LNCaP clone FGC (cell line): ENCODE results near the gene PLCG2.
"Not testable (repeated sequence)": the region's sequence is repeated elsewhere in the genome, so short reads cannot be mapped to it uniquely, and the experiment has no call there.

Experiments
- DNase-seq: peaks from one replicate; pipeline ENCODE4 v3.0.0-alpha.2; 2011; ENCODE audit warnings: low read depth
- H3K4me3 ChIP-seq: 2 replicates; pipeline ENCODE4 v1.5.1; 2011; ENCODE audit warnings: mild to moderate bottlenecking, low read depth, low read length, control low read depth
- CTCF ChIP-seq: IDR thresholded peaks from 2 replicates; pipeline ENCODE4 v1.5.1; 2012; ENCODE audit warnings: mild to moderate bottlenecking; ENCODE audit not compliant: control insufficient read depth, insufficient read depth; ENCODE audit errors: extremely low read depth

Gene PLCG2

GRCh38 chr16:81956213-81956948 is 177.3 kb downstream of the PLCG2 start:
- H3K4me3 ChIP-seq = no peak overlapping the region
- DNase-seq = no peak
- TF ChIP-seq CTCF = no peak

- TF ChIP-seq CTCF = no peak
- no peak for DNase-seq
- no peak overlapping the region for H3K4me3 ChIP-seq
These were observed 185.7 kb downstream of the PLCG2 start for GRCh38 chr16:81964808-81965207.

- no peak for DNase-seq
- no peak for TF ChIP-seq CTCF
- no peak overlapping the region for H3K4me3 ChIP-seq
These were observed 188.3 kb downstream of the PLCG2 start for GRCh38 chr16:81967358-81967757.

GRCh38 chr16:81971853-81972252 is 192.8 kb downstream of the PLCG2 start:
- DNase-seq = no peak
- TF ChIP-seq CTCF = no peak
- H3K4me3 ChIP-seq = no peak overlapping the region

- no peak for DNase-seq
- H3K4me3 ChIP-seq = no peak overlapping the region
- TF ChIP-seq CTCF = no peak
These were observed 194.6 kb downstream of the PLCG2 start for GRCh38 chr16:81973737-81974136.

- no peak overlapping the region for H3K4me3 ChIP-seq
- no peak for DNase-seq
- no peak for TF ChIP-seq CTCF
These were observed 196.5 kb downstream of the PLCG2 start for GRCh38 chr16:81975637-81976036.

GRCh38 chr16:81977335-81977942 is 198.3 kb downstream of the PLCG2 start:
- H3K4me3 ChIP-seq, DNase-seq: not testable (repeated sequence)
